Measurements from ENCODE around the gene CPNE4.

Gene CPNE4

DNA sequence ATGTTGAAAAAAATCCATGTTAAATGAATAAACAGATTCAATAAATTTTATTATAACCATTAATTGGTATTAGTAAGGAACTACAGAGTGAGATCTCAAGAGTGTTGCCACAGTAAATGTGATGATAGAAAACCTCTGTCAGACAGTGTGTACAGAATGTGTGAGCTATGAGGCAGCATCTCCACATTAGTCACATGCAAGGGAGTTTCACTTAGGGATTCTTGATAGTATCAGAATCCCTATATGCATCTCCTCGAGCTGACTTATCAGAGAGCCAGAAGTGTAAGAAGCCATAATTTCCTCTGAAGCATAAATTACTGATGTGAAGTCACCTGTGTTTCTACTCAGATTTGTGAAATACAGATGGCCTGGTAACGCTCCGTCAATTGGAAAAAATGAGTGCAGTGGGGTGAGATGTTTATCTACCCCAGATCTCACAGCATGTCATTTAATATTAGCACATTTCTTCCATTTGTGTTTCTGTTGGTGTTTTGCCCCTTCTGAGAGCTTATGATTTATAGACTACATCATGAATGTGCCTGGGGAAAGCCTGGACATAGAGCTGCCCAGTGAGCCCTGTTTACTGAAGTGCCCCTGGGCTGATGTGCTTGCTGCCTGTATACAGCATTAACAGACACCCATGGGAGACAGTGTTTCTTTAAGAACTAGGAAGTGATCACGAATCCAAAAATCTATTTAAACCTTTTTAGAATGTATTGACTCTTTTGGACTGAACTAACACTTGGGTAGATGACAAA, 262.4 kb downstream of the CPNE4 start:
- Histone ChIP-seq H3K4me3 (ENCODE audit: low read length) (no peak overlapping the region), H3K27me3 (ENCODE audit: control insufficient read depth, low read length) (no peaks in the 10 kb centered on the region), H3K27ac (ENCODE audit: low read depth, low read length) (no peak overlapping the region), H3K79me2 (ENCODE audit: control insufficient read depth, low read length) (no peaks in the 10 kb centered on the region), H3F3A (ENCODE audit: control insufficient read depth, insufficient read depth) (no peaks in the 10 kb centered on the region), H3K4me2 (ENCODE audit: low read length) (no peak overlapping the region), H4K20me1 (ENCODE audit: control insufficient read depth, insufficient read depth, low read depth, low read length) (no peaks in the 10 kb centered on the region), H3K36me3 (ENCODE audit: control insufficient read depth, low read length) (no peaks in the 10 kb centered on the region), H3K4me1 (ENCODE audit: control insufficient read depth, low read length) (no peaks in the 10 kb centered on the region), H3K9me2 (replicated peaks; ENCODE audit: control insufficient read depth, low read length) (no peaks in the 10 kb centered on the region), H3K9me3 (ENCODE audit: control insufficient read depth, insufficient read depth, low read length) (no peaks in the 10 kb centered on the region)
- no peak for TF ChIP-seq EZH2phosphoT487 (IDR thresholded peaks at IDR 0.05; ENCODE audit: borderline replicate concordance, low read length)
- TF ChIP-seq, protein P1, sequence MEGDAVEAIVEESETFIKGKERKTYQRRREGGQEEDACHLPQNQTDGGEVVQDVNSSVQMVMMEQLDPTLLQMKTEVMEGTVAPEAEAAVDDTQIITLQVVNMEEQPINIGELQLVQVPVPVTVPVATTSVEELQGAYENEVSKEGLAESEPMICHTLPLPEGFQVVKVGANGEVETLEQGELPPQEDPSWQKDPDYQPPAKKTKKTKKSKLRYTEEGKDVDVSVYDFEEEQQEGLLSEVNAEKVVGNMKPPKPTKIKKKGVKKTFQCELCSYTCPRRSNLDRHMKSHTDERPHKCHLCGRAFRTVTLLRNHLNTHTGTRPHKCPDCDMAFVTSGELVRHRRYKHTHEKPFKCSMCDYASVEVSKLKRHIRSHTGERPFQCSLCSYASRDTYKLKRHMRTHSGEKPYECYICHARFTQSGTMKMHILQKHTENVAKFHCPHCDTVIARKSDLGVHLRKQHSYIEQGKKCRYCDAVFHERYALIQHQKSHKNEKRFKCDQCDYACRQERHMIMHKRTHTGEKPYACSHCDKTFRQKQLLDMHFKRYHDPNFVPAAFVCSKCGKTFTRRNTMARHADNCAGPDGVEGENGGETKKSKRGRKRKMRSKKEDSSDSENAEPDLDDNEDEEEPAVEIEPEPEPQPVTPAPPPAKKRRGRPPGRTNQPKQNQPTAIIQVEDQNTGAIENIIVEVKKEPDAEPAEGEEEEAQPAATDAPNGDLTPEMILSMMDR (IDR thresholded peaks at IDR 0.05; ENCODE audit: low read depth, low read length, poor library complexity, severe bottlenecking) = no peak

DNA sequence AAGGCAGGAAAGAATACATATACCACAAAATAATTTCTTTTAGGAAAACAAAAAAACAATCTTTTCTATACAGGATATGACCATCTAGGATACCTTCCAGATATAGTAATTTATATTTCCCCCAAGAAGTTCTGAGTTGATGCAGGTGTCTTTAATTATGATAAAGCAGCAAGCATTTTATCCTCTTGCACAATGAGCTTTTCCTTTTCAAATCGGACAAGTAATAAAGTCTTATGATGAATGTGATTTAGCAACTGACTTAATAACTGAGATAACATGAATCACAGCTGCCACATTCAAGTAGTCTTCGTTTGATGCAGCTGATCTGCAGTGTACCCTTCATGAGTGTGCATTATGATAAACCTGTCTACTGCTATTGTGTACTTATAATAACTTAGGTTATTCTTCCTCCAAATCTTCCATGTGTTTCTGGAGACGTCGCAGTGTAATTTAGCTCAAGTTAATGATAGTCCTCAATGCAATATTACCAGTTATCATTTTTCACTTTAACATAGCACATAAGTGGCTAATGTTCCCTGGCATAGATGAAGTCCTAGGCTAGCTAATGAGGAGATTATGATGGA, 271.7 kb downstream of the CPNE4 start:
- no peaks in the 10 kb centered on the region for H3K27me3 ChIP-seq (ENCODE audit: control insufficient read depth, low read length)
- no peak overlapping the region for H3K27ac ChIP-seq (ENCODE audit: low read depth, low read length)
- no peaks in the 10 kb centered on the region for H3K79me2 ChIP-seq (ENCODE audit: control insufficient read depth, low read length)
- H3K4me1 ChIP-seq (ENCODE audit: control insufficient read depth, low read length) = no peaks in the 10 kb centered on the region
- TF ChIP-seq, protein P1 (IDR thresholded peaks at IDR 0.05; ENCODE audit: low read depth, low read length, poor library complexity, severe bottlenecking) = no peak
- TF ChIP-seq EZH2phosphoT487 (IDR thresholded peaks at IDR 0.05; ENCODE audit: borderline replicate concordance, low read length) = no peak
- H3K4me3 ChIP-seq (ENCODE audit: low read length) = no peak overlapping the region
- H3K9me3 ChIP-seq (ENCODE audit: control insufficient read depth, insufficient read depth, low read length) = no peaks in the 10 kb centered on the region
- H3K9me2 ChIP-seq (replicated peaks; ENCODE audit: control insufficient read depth, low read length) = no peaks in the 10 kb centered on the region
- H3F3A ChIP-seq (ENCODE audit: control insufficient read depth, insufficient read depth) = no peaks in the 10 kb centered on the region
- H3K36me3 ChIP-seq (ENCODE audit: control insufficient read depth, low read length) = no peaks in the 10 kb centered on the region
- H3K4me2 ChIP-seq (ENCODE audit: low read length) = no peak overlapping the region
- H4K20me1 ChIP-seq (ENCODE audit: control insufficient read depth, insufficient read depth, low read depth, low read length) = no peaks in the 10 kb centered on the region

DNA sequence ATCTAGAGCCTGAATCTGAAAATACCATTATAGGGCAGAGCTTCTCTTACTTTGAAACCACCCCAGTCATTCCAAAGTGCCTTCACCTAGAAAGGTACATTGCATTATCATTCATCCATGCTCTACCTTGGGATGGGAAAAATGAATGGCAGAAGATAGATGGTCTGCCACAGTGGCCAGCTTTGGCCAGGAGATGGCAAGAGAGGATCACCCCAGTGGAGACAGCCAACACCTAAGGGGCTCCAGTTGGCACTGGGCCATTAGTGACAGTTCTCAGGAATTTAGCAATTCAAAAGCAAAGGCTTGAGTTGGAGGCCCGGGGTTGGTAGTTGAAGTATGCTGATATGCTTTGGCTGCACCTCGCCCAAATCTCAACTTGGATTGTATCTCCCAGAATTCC, 278.4 kb downstream of the CPNE4 start:
- H3K36me3 ChIP-seq (ENCODE audit: control insufficient read depth, low read length) = no peaks in the 10 kb centered on the region
- H3K27me3 ChIP-seq (ENCODE audit: control insufficient read depth, low read length) = no peaks in the 10 kb centered on the region
- H3K4me1 ChIP-seq (ENCODE audit: control insufficient read depth, low read length) = no peaks in the 10 kb centered on the region
- no peak overlapping the region for H3K4me3 ChIP-seq (ENCODE audit: low read length)
- no peaks in the 10 kb centered on the region for H4K20me1 ChIP-seq (ENCODE audit: control insufficient read depth, insufficient read depth, low read depth, low read length)
- TF ChIP-seq EZH2phosphoT487 (IDR thresholded peaks at IDR 0.05; ENCODE audit: borderline replicate concordance, low read length) = no peak
- TF ChIP-seq, protein P1 (IDR thresholded peaks at IDR 0.05; ENCODE audit: low read depth, low read length, poor library complexity, severe bottlenecking) = no peak
- H3K9me2 ChIP-seq (replicated peaks; ENCODE audit: control insufficient read depth, low read length) = no peaks in the 10 kb centered on the region
- H3K9me3 ChIP-seq (ENCODE audit: control insufficient read depth, insufficient read depth, low read length) = no peaks in the 10 kb centered on the region
- H3F3A ChIP-seq (ENCODE audit: control insufficient read depth, insufficient read depth) = no peaks in the 10 kb centered on the region
- H3K27ac ChIP-seq (ENCODE audit: low read depth, low read length) = no peak overlapping the region
- H3K4me2 ChIP-seq (ENCODE audit: low read length) = no peak overlapping the region
- no peaks in the 10 kb centered on the region for H3K79me2 ChIP-seq (ENCODE audit: control insufficient read depth, low read length)

All from DOHH2 (cell line).